Activated naive CD4-positive, alpha-beta T cell treated with anti-CD3 and anti-CD28 coated beads, Interleukin-2, amount 10 ng/mL, durations not matched to agents 5 hours and 36 hours (primary cell): ENCODE results near the gene PLPPR5. TPM values are rescaled to one million over a fixed set of nuclear protein-coding genes. Genes with fewer than 3 reads are reported as not detected.

Source experiments
- total RNA-seq, 2 experiments: library from RNA; stranded (reverse); gene quantifications; one replicate each; pipeline ENCODE4 v1.2.3, GENCODE V29; 2021

Gene PLPPR5
- not detected for total RNA-seq

GRCh38 chr1:99004861-99005442, at the start of gene PLPPR5:
PLPPR5 (minus strand) TSS chr1:99004861; CDS start chr1:99004671, 190 bp downstream.

